Ascending aorta (tissue), 2 donors: ENCODE results near the gene NCAPD3. TPM values are rescaled to one million over a fixed set of nuclear protein-coding genes. Genes with fewer than 3 reads are reported as not detected.

Experiments used
- DNase-seq, 2 donors: peaks; one replicate each; pipeline ENCODE4 v3.0.0-alpha.2; 2019; ENCODE audit warnings: low spot score in 2 of 2
- H3K27ac ChIP-seq, 2 donors: fragments of 200-600 bp; sonication (generic); one replicate each; pipeline ENCODE4 v1.5.1; 2016 to 2017; ENCODE audit warnings: mild to moderate bottlenecking in 1 of 2
- H3K27me3 ChIP-seq: fragments of 200-600 bp; sonication (generic); one replicate; pipeline ENCODE4 v1.5.1; 2017
- H3K36me3 ChIP-seq, 2 donors: fragments of 200-600 bp; sonication (generic); one replicate each; pipeline ENCODE4 v1.5.1; 2016
- H3K4me1 ChIP-seq, 2 donors: fragments of 200-600 bp; sonication (generic); one replicate each; pipeline ENCODE4 v1.5.1; 2016 to 2017; ENCODE audit warnings: mild to moderate bottlenecking in 1 of 2
- H3K4me3 ChIP-seq, 2 donors: fragments of 200-600 bp; sonication (generic); one replicate each; pipeline ENCODE4 v1.5.1; 2016 to 2017; ENCODE audit warnings: mild to moderate bottlenecking in 1 of 2
- H3K9me3 ChIP-seq, 2 donors: fragments of 200-600 bp; sonication (generic); one replicate each; pipeline ENCODE4 v1.5.1; 2016
- CTCF ChIP-seq, 3 experiments: fragments of 200-600 bp in 2 of 3; fragments of 450-650 bp in 1 of 3; sonication (generic) in 2 of 3; IDR thresholded peaks; one replicate each; pipeline ENCODE4 v1.5.1; 2016 to 2019; ENCODE audit warnings: antibody characterized with exemption in 3 of 3, mild to moderate bottlenecking in 1 of 3, moderate library complexity in 1 of 3
- intact Hi-C: fragments of 100-400 bp; cut with DNase I; formaldehyde crosslinking; loops from one replicate; pipeline ENCODE4 v1.15.1; 2023
- total RNA-seq: library from RNA; depleted of rRNA; stranded (reverse); fragments of >200 nt; gene quantifications from one replicate; pipeline ENCODE4 v1.1.0, GENCODE V29; 2016

The NCAPD3 gene
- total RNA-seq, 1 donor from 2014 or later = 4.8 TPM

DNA sequence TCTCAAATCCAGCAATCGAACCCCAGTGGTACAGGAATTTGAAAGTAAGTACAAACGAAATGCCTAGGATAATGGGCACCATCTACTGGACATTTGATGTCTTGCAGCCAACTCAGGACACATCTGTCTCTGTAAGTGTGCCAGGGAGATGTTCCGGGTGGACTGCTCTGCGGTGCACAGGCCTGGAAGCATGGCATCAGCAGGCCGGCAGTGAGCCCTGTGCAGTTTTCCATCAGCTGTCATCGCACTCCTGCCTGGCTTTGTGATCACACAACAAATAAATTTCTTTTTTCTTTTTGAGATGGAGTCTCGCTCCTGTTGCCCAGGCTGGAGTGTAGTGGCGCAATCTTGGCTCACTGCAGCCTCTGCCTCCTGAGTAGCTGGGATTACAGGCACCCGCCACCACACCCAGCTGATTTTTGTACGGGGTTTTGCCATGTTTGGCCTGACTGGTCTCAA lies 83.9 kb downstream of the NCAPD3 start:
- Histone ChIP-seq H3K4me3 (peak overlapping the region in 1 of 2 donors; percentile 21), H3K27ac (peak overlapping the region; percentile 64 to 84), H3K27me3 (no peaks in the 10 kb centered on the region), H3K9me3 (no peaks in the 10 kb centered on the region), H3K4me1 (peaks cover 0 to 10% of the 10 kb centered on the region in 2 donors), H3K36me3 (peaks cover 7 to 20% of the 10 kb centered on the region in 2 donors)
- peak; percentile 74 to 90 (median 88) for TF ChIP-seq CTCF (IDR thresholded peaks at IDR 0.05)
- peak in 1 of 2 donors; percentile 84 for DNase-seq
- intact Hi-C loops = loop anchor here (1.0 to 5.0 kb wide), 5 partner anchors 19 to 213 kb away; partner anchors contain the start of genes IGSF9B and JAM3

- H3K27ac ChIP-seq = peak overlapping the region; percentile 64 to 84
These were observed 84.4 kb downstream of the NCAPD3 start for GRCh38 chr11:134139303-134139872.

DNA sequence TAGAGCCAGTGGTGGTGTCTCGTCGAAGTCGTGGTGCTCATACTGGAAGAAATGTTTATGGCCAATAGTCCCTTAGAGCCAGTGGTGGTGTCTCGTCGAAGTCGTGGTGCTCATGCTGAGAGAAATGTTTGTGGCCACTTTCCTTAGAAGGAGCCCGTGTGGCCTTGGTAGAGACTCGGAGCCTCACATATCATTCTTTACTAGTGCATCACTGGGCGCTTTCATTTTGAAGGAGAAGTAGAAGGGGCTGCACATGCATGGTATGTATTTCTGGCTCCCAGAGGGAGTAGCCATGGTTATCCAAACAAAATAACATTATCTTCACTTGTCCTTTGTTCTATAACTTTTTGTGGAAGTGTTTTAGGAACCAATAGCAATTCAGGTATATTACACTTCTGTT lies 85.4 kb downstream of the NCAPD3 start:
- intact Hi-C loops = loop anchor here (2.0 to 5.0 kb wide), 2 partner anchors 18 to 181 kb away; partner anchors contain the start of gene IGSF9B
- Histone ChIP-seq H3K27me3 (no peaks in the 10 kb centered on the region), H3K9me3 (peaks cover 0 to 6% of the 10 kb centered on the region in 2 donors), H3K4me1 (peaks cover 0 to 10% of the 10 kb centered on the region in 2 donors), H3K27ac (peak overlapping the region; percentile 64 to 84), H3K36me3 (peaks cover 3 to 9% of the 10 kb centered on the region in 2 donors), H3K4me3 (no peak overlapping the region)
- no peak for TF ChIP-seq CTCF (IDR thresholded peaks at IDR 0.05)
- no peak for DNase-seq

More at GRCh38 chr11:134139303-134139872, 84.4 kb downstream of the NCAPD3 start:
- Histone ChIP-seq H3K9me3 (no peaks in the 10 kb centered on the region), H3K4me1 (peaks cover 0 to 10% of the 10 kb centered on the region in 2 donors), H3K4me3 (peak overlapping the region in 1 of 2 donors; percentile 21), H3K36me3 (peaks cover 3 to 15% of the 10 kb centered on the region in 2 donors), H3K27me3 (no peaks in the 10 kb centered on the region)
- intact Hi-C loops = loop anchor here (1.0 to 5.0 kb wide), 4 partner anchors 19 to 182 kb away; partner anchors contain the start of genes IGSF9B and JAM3
- TF ChIP-seq CTCF (IDR thresholded peaks at IDR 0.05) = no peak
- DNase-seq = no peak

GRCh38 chr11:134134167-134134566 lies 89.6 kb downstream of the NCAPD3 start:
- no peaks in the 10 kb centered on the region for H3K27me3 ChIP-seq
- peak overlapping the region in 1 of 2 donors; percentile 30 for H3K27ac ChIP-seq
- no peak overlapping the region for H3K4me3 ChIP-seq
- no peaks in the 10 kb centered on the region for H3K36me3 ChIP-seq
- TF ChIP-seq CTCF (IDR thresholded peaks at IDR 0.05) = no peak
- intact Hi-C loops = no loop called here
- peaks cover 0 to 5% of the 10 kb centered on the region in 2 donors for H3K4me1 ChIP-seq
- no peak for DNase-seq
- H3K9me3 ChIP-seq = peaks cover 3 to 23% of the 10 kb centered on the region in 2 donors

DNA sequence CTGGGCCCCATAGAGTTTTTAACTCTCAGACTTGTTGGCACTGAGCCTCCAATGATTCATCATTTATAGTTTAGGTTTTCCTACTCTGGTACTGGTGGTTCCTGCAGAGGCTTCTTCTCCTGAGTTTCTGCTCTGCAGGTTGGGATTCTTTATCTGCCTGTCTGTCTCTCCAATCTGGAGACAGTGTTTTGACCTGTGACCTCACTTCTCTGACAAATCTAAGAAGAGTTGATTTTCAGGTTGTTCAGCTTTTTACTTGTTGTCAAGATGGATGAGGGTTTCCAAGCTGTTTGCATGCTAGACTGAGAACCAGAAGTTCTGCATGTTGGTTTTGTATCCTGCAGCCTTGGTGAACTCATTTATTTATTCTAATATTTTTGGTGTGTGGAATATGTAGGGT lies 91.0 kb downstream of the NCAPD3 start:
- peak overlapping the region; percentile 52 to 57 for H3K27ac ChIP-seq
- intact Hi-C loops = no loop called here
- DNase-seq = no peak

More for the DNA sequence above, 91.0 kb downstream of the NCAPD3 start:
- no peaks in the 10 kb centered on the region for H3K4me1 ChIP-seq
- TF ChIP-seq CTCF (IDR thresholded peaks at IDR 0.05) = no peak
- no peaks in the 10 kb centered on the region for H3K36me3 ChIP-seq
- H3K27me3 ChIP-seq = no peaks in the 10 kb centered on the region
- H3K9me3 ChIP-seq = peaks cover 3 to 23% of the 10 kb centered on the region in 2 donors
- no peak overlapping the region for H3K4me3 ChIP-seq
